Coronary artery (tissue), 2 donors: ENCODE data around the gene INS.

Source experiments
- DNase-seq: peaks from one replicate; pipeline ENCODE4 v3.0.0-alpha.2; 2017; ENCODE audit warnings: low spot score
- H3K27ac ChIP-seq, 2 donors: fragments of 200-600 bp; sonication (generic); one replicate each; pipeline ENCODE4 v1.5.1; 2016 to 2019
- H3K4me3 ChIP-seq: fragments of 200-600 bp; sonication (generic); 2 replicates; pipeline ENCODE4 v1.5.1; 2016; ENCODE audit warnings: mild to moderate bottlenecking, moderate library complexity
- TF ChIP-seq, protein P1 (sequence below): fragments of 200-600 bp; sonication (generic); IDR thresholded peaks from one replicate; pipeline ENCODE4 v1.5.1; 2019; ENCODE audit warnings: antibody characterized with exemption

Gene INS

DNA sequence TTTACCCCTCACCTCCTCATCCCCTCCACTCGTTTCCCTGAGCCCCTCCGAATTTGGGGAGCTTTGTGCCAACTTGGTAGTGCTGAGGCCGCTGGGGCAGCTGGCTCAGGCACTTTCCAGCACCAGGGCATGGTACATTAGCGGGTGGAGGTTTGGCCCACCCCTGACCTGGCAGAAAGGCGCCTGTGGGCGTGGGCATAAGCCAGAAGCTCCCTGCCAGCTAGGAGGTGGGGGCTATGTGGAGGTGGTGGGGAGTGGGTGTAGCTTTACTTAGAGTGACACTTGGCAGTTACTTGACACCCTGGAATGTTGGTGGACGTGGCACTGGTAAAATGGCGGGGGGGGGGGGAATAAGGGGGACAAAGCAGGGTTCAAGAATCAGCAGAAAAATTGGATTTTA is 11.5 kb downstream of the INS start:
- no peak for DNase-seq
- no peak overlapping the region for H3K27ac ChIP-seq
- no peak overlapping the region for H3K4me3 ChIP-seq
- TF ChIP-seq, protein P1, sequence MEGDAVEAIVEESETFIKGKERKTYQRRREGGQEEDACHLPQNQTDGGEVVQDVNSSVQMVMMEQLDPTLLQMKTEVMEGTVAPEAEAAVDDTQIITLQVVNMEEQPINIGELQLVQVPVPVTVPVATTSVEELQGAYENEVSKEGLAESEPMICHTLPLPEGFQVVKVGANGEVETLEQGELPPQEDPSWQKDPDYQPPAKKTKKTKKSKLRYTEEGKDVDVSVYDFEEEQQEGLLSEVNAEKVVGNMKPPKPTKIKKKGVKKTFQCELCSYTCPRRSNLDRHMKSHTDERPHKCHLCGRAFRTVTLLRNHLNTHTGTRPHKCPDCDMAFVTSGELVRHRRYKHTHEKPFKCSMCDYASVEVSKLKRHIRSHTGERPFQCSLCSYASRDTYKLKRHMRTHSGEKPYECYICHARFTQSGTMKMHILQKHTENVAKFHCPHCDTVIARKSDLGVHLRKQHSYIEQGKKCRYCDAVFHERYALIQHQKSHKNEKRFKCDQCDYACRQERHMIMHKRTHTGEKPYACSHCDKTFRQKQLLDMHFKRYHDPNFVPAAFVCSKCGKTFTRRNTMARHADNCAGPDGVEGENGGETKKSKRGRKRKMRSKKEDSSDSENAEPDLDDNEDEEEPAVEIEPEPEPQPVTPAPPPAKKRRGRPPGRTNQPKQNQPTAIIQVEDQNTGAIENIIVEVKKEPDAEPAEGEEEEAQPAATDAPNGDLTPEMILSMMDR = no peak

DNA sequence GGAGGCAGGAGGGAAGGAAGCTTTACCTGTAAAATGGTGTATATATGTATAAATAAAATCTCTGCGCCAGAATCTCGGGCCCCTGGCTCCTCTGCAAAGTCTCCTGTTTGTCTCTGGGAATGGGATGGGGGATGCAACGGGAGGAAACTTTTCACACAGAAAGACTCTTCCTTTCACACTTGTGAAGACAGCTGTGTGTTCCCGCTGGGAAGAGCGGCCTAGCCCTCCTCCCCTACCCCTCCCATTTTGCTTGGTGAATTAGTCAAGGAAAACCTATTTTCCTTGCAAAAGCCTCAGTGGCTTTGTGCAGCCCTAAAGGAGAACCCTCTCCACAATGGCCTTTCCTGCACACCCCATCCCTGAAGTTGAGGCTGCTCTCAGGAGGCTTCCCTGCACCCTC is 12.4 kb downstream of the INS start:
- Histone ChIP-seq H3K27ac (no peak overlapping the region), H3K4me3 (no peak overlapping the region)
- DNase-seq = no peak
- TF ChIP-seq, protein P1 = no peak

DNA sequence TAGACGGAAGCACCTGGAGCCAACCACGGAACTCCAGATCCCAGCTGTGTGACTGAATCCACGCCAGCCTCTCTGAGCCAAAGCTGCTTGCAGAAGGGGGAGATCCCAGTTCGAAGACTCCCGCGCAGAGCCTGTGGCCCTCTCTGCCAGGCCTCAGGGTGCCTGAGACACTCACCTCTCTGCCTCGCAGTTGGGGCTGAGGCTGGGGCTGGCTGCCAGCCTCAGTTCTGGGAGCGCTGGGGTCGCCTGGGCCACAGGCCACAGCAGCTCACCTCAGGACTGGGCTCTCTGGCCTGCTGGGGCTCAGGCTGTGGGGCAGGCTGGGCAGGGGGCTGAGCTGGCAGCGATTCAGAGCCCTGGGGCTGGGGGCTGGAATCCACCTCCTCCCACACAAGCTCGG is 13.6 kb downstream of the INS start:
- no peak for DNase-seq
- TF ChIP-seq, protein P1 = no peak
- Histone ChIP-seq H3K27ac (no peak overlapping the region), H3K4me3 (no peak overlapping the region)

DNA sequence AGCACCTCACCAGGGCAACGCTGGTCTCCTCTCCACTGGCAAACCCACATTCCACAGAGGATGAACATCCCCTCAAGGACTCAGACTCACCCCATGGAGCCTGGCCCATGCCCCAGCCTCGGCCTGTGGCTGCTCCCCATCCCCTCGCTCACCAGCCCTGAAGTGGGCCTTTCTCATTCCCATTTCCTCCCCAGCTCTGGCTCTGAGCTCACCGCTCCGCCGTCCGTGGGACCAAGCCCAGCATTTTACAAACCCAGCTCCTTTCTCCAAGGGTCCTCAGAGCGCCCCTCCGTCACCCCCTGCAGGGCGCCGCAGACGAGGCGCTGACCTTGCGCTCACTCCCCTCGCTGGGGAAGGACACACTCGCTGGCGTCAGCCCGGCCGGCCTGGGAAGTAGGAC is 15.0 kb downstream of the INS start:
- DNase-seq = no peak
- TF ChIP-seq, protein P1 = no peak
- Histone ChIP-seq H3K27ac (no peak overlapping the region), H3K4me3 (no peak overlapping the region)

DNA sequence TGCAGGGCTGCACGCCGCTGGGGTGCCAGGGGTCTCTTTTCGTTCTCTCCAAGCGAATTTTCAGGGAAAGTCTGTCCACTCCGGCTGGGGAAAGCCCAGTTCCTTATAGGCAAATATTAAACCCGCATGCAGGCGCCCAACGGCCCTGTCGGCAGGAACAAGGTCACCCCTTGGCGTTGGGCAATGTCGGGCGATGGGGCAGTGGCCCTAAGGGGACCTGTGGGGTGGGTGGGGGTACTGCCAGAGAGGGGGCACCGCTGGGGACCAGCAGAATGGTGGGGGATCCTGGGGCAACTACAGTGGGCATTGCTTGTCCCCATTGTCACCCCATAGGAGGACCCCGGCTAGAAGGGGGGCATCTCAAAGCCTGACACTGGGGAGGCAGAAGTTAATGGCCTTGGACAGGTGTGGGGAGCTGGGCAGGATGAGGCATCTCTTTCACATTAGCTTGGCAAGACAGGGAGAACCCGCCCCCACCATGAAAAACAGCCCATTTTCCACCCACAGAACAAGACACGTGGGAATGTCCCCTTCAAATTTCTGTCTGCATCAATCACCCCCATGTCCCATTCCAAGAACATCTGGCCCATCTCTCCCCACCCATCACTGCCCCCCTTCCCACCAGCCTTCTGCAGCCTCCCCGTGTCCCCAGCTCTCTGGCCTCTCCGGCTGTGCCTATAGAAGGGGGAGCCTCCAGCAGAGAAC is 16.3 kb downstream of the INS start:
- TF ChIP-seq, protein P1 = no peak
- no peak for DNase-seq
- Histone ChIP-seq H3K4me3 (no peak overlapping the region), H3K27ac (no peak overlapping the region)

- Histone ChIP-seq H3K4me3 (no peak overlapping the region), H3K27ac (no peak overlapping the region)
- TF ChIP-seq, protein P1 = no peak
- no peak for DNase-seq
These were observed 17.0 kb downstream of the INS start for GRCh38 chr11:2143799-2144543.

DNA sequence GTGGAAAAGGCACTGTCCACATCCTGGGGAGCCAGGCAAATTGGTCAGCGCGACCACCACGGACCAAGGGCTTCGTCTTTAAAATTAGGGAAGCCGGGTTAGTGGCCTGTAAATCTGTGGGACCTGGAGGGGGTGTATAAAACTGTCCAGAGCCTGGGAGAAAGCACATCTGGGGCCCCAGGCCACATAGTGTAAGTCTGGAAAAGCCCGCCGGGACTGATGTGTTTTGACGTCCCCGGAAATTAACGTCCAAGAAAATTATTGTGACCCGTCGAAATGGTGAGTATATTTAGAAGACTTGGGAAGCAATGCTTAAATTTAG is 17.6 kb downstream of the INS start:
- TF ChIP-seq, protein P1 = no peak
- Histone ChIP-seq H3K4me3 (no peak overlapping the region), H3K27ac (no peak overlapping the region)
- DNase-seq = no peak
